ENCODE data around the gene SIM1. TPM values are rescaled to one million over a fixed set of nuclear protein-coding genes. Genes with fewer than 3 reads are reported as not detected.

The SIM1 gene
- total RNA-seq, result not detected
- long read RNA-seq, result 0 reads

DNA sequence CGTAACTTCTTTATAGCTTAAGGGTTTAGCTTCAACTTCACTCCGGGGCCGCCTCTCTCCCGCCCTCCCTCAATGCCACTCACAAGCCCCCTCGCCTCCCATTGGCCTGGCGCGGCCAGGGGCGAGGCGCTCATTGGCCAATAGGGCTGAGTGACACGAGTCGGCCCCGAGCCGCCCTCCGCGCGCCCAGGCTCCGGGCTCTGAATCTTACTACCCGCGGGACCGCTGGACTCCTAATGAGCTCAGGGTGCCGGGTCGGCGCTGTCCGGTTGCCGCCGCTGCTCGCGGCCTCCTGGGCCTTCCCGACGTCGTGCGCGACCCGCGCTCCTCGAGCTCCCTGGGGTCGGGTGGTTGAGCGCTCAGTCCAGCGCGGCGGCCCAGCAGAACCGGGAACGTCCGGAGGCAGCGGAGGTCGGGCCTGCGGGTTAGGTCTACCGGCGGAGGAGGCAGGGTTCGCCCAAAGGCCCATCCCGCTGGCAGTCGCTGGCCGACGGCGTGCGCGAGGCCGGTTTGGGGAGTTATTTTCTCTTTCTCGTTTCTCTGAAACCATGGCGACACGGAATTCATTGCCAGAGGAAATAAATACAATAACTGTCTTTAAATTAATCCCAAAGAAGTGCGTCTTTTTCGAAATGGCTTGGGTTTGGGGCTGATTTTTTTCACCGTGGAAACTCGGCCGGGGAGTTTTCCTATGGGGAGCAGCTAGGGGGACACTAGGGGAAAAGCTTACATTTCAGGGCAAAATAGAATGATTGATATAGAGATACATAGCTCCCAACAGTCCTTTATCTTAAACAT is at the start of gene SIM1:
Gene SIM1, minus strand, starts transcription at position 19 of the 798 bp plus-strand sequence. CDS start 1,453 bp downstream, outside the sequence.
- DNase-seq (peak; percentile 63), ATAC-seq (peak; percentile 87)
- intact Hi-C loops (cut with micrococcal nuclease), result no loop called here

- intact Hi-C loops (cut with micrococcal nuclease), result no loop called here
- ATAC-seq (no peak), DNase-seq (no peak)
Observed at GRCh38 chr6:100512203-100512862, 47.6 kb upstream of the SIM1 start.

DNA sequence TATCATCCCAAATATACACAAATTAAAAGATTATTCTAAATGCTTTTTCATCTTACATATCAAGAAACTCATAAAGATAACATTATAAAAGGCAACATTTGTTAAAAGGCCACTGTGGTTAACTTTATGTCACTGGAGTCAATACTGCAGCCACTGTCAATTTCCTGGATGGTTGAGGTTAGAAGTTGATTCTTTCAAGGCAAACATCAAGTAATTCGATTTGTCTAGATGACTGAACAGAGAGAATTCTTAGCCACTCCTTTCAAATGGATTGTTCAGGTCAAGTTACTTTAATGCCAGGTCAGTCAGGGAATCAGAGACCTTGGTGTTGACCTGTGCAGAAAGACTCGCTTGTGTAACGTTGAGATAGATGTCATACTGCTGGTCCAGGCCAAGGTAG is 44.4 kb upstream of the SIM1 start:
- intact Hi-C loops (cut with micrococcal nuclease), result no loop called here
- DNase-seq (no peak), ATAC-seq (no peak)

DNA sequence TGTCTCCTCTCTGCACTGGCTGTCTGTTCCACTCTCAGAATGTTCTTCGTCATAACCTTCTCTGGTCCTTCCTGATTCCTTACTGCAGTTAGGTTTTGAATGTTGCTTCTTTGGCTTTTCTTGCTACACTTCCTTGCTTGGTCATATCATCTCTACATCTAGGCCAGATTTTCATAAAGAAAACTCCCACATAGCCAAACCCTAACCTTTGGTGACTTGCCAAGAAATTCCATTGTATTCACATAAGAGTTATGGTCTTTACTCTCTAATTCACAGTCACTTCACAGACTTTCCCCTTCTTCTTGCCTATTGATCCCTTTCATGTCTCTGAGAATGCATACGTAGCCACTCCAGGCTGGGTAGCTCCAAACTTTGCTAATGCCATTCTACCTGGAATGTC is 41.9 kb upstream of the SIM1 start:
- DNase-seq, result no peak
- no peak for ATAC-seq
- intact Hi-C loops (cut with micrococcal nuclease), result no loop called here

GRCh38 chr6:100504786-100505737 is 40.3 kb upstream of the SIM1 start:
- intact Hi-C loops (cut with micrococcal nuclease), result no loop called here
- DNase-seq, result no peak
- peak; percentile 43 for ATAC-seq

DNA sequence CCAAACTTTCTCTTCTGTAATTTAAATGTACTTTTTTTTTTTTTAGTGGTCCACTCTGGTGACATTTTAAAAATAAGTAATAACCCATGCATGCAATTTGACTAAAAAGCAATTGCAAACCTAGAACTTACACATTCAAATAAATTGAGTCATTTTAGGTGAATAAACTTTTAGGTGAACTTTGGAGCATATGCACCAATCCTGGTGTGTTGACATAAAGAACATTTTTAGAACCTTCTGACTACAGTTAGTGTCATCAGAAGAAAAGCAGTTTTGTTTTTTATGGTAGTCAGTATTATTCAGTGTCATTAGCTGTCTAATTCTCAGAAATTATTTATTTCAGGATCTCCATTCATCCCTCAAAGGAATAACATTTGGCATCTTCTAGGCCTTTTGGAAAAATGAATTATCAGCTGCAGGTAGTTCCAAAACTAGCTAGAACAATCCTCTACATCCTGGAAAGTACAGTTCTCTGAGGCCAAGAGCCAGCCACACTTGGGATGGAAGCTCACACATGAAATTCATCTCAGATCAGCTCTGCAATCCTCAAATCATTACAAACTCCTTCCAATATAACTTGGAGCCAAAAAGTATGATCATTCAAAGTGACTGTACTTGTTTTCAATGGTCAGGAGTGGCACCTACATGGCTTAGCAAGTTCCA is 38.5 kb upstream of the SIM1 start:
- DNase-seq, result no peak
- no peak for ATAC-seq
- intact Hi-C loops (cut with micrococcal nuclease), result no loop called here

DNA sequence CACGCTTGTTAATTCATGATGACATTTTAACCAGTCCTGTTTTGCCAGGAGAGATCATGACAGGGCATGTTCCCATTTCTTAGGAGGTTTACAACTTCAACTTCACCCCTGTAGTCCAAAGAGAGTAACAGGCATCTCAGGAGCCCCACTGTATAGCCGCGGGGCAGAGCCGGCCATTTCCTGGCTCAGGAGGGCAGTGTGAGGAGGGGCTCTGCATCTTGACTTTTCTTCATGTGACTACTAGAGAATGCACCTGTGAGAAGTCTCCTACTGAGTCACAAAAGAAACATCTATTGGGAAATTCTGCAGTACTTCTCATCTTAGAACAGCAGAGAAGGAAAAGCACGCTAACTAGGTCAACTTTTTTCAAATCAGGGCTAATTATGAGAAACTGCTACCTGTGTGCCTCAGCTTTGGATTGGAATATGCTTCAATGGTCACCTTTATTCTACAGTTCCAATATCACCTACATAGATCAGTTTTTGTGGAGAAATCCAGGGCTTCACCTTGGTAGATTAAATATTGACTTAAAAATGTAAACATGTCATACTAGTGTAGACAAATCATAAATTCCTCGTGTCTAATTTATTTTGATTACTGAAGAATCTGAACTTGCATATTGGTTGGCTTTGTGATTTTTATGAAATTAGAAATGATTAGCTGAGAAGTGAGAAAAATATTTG is 28.6 kb upstream of the SIM1 start:
- intact Hi-C loops (cut with micrococcal nuclease), result no loop called here
- DNase-seq (no peak), ATAC-seq (no peak)

- ATAC-seq, result no peak
- intact Hi-C loops (cut with micrococcal nuclease), result no loop called here
- no peak for DNase-seq
Observed at GRCh38 chr6:100491952-100492670, 27.4 kb upstream of the SIM1 start.

DNA sequence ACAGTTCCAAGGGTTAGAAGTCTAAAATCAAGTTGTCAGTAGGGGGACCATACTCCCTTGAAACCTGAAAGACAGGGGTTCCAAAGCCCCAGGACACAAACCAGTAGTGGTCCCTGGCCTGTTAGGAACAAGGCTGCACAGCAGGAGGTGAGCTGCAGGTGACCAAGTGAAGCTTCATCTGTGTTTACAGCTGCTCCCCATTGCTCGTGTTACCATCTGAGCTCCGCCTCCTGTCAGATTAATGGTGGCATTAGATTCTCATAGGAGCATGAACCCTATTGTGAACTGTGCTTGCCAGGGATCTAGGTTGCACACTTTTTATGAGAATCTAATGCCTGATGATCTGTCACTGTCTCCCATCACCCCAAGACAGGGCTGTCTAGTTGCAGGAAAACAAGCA is 25.3 kb upstream of the SIM1 start:
- DNase-seq (no peak), ATAC-seq (no peak)
- intact Hi-C loops (cut with micrococcal nuclease), result no loop called here

DNA sequence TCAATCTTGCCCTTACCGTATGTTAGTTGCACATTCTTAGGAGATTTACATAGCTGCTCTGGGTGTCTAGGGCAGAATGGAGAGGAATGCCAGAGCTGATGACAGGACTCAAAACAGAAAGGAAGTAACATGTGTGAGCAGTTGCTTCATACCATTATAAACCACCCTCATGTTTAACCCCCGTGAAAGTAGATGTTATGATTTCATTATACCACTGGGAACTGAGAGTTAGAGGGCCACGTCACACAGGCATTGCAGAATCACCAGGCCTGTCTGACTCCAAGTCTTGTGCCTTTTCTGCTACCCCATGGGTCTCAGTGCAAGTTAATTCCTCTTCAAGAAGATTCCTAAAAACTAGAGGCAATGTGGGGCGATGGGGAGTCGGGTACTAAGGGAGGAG is 23.5 kb upstream of the SIM1 start:
- DNase-seq (no peak), ATAC-seq (no peak)
- intact Hi-C loops (cut with micrococcal nuclease), result loop anchor here (10.0 kb wide), 1 partner anchor 373 kb away; no protein-coding TSS in a partner anchor

GRCh38 chr6:100487638-100488037 is 22.9 kb upstream of the SIM1 start:
- intact Hi-C loops (cut with micrococcal nuclease), result loop anchor here (10.0 kb wide), 1 partner anchor 373 kb away; no protein-coding TSS in a partner anchor
- no peak for DNase-seq
- no peak for ATAC-seq

DNA sequence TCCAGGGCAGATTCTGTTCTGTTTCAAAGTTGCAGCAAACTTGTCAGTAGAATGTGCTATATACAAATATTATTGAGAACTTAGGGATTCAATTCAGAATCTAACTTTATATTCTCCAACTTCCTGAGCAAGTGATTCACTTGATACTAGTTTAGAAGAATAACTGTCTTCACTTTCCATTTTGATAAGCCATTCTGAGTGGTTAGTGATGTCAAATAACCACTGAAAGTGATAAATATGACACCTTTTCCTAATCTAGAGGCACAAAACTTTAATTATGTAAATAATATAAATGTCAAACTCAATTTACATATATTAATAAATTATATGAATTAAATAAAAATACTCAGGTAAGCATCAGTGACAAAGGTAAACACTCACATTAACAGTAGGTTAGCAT is 20.5 kb upstream of the SIM1 start:
- DNase-seq, result no peak
- intact Hi-C loops (cut with micrococcal nuclease), result loop anchor here (10.0 kb wide), 1 partner anchor 370 kb away; no protein-coding TSS in a partner anchor
- no peak for ATAC-seq

- no peak for ATAC-seq
- intact Hi-C loops (cut with micrococcal nuclease), result loop anchor here (10.0 kb wide), 1 partner anchor 370 kb away; no protein-coding TSS in a partner anchor
Observed at GRCh38 chr6:100484474-100484873, 19.8 kb upstream of the SIM1 start.

GRCh38 chr6:100482698-100483097 is 18.0 kb upstream of the SIM1 start:
- ATAC-seq, result no peak
- DNase-seq, result no peak
- intact Hi-C loops (cut with micrococcal nuclease), result loop anchor here (10.0 kb wide), 1 partner anchor 368 kb away; no protein-coding TSS in a partner anchor

More at GRCh38 chr6:100484474-100484873, 19.8 kb upstream of the SIM1 start:
- DNase-seq, result no peak

DNA sequence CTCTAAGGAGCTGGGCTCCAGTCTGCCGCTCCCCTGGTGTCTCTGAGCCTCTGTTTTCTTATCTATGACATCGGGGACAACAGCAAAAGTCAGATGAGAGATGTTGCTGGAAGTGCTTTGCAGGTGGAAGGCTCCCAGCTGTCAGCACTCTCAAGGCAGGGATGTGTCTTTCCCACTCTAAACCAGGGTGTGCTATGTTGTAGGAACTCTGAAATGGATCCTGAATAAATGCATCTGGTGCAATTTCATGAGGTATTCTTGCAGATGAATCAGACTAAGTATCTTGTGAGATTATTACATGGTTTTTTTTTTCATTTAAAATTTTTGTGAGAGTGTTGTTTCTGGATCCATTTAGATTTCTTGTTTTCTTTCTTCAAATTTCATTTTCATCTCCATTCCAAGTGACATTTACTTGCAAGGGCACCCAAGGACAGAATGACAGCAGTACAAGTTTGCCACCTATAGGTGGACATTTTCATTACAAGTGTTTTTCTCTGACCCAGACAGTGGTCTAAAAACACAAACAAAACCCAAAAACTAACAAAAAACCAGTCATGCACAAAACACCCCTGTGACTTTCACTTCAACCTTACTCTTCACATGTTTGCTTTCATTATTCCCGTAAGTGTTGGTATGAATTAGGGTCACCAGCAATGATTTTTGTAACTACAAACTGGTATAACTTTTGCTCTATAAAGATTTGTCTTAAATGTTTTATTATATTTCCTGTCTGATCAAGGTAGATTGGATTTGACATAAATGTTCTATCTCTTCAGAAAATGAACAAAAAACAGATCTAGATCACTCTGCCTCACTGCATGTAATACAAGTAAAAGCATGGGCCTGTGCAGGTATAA is 14.7 kb upstream of the SIM1 start:
- peak; percentile 31 for ATAC-seq
- intact Hi-C loops (cut with micrococcal nuclease), result loop anchor here (10.0 kb wide), 1 partner anchor 365 kb away; no protein-coding TSS in a partner anchor
- DNase-seq, result no peak

GRCh38 chr6:100475554-100476320 is 11.0 kb upstream of the SIM1 start:
- no peak for ATAC-seq
- intact Hi-C loops (cut with micrococcal nuclease), result no loop called here
- no peak for DNase-seq
